ENCODE measurements around the gene TPP1. TPM values are rescaled to one million over a fixed set of nuclear protein-coding genes. Genes with fewer than 3 reads are reported as not detected.

Gene TPP1
- polyA plus RNA-seq, 1 donor = 33.7 TPM

DNA sequence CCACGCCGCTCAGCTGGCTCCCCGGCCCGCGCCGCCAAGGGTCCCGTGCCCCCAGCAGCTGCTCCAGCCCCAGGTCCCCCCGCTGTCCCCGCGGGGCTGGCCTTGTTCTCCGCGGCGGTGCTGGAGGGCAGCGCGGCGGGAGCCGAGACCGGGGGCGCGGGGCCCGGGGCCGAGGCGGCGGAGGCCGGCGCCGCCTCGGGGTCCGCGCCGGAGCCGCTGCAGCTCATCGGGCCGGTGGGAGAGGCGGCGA lies 7.3 kb downstream of the TPP1 start:
- DNase-seq (ENCODE audit: low read depth) = no peak

DNA sequence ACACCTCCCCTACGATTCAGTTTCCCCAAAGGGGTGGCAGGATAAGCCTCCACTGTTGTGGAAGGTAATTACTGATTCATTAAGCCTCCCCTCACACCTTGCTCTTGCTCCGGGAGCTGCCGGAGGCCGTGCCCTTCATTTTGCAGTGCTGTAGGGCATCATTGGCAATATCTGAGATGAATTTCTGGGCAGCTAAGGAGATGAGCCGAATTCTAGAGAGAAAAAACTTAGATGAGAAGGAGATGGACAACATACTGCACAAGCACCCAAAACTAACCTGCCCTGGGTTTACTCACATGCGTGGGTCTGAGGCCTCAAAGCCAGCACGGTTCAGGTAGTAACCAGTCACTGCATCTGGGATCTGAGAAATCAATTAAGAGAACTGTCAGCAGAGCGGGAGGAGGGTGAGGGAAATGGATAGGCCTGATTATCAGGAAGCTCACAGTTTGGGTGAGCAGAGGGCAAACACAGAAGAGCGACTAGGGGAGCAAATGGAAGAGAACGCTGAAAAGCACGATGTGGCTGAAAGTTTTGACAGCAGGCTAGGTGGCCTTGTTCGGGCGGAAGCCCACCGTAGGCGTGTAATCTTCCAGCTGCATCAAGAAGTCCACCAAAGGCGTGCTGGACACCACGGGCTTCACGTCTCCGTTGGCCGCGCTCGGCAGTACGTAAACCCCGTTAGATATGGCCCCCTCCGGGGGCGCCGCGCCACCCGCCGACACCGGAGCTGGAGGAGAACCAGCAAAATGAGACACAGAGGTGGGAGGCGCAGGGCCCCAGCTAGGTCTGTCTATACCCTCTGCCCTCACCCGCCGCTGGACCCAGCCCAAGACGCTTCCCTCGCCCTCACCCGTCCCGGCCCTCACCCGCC lies 7.9 kb downstream of the TPP1 start:
- DNase-seq (ENCODE audit: low read depth) = no peak

DNA sequence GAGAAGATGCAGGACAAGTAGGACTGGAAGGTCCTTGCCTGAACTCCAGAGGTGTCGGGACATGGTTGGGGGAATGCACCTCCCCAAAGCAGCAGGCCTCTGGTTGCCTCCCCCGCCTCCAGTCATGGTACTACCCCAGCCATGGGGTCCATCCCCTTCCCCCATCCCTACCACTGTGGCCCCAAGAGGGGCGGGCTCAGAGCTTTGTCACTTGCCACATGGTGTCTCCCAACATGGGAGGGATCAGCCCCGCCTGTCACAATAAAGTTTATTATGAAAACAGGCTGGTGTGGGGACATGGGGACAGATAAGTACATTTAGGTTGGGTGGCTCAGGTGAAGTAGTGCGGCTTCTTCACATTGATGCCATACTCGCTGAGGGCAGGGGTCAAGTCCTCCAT lies 8.6 kb downstream of the TPP1 start:
- no peak for DNase-seq (ENCODE audit: low read depth)

DNA sequence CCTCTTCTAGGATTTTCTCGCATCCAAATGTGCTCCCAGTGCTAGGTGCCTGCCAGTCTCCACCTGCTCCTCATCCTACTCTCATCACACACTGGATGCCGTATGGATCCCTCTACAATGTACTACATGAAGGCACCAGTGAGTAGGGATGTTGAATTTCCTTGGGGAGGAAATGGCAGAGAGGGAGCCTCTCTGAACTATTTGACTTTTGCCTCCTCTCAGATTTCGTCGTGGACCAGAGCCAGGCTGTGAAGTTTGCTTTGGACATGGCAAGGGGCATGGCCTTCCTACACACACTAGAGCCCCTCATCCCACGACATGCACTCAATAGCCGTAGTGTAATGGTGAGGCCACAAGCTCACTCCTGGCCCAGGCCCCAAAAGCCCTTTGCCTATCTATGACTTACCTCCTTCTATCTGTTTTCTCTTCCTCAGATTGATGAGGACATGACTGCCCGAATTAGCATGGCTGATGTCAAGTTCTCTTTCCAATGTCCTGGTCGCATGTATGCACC lies 9.7 kb downstream of the TPP1 start:
- DNase-seq (ENCODE audit: low read depth) = no peak

DNA sequence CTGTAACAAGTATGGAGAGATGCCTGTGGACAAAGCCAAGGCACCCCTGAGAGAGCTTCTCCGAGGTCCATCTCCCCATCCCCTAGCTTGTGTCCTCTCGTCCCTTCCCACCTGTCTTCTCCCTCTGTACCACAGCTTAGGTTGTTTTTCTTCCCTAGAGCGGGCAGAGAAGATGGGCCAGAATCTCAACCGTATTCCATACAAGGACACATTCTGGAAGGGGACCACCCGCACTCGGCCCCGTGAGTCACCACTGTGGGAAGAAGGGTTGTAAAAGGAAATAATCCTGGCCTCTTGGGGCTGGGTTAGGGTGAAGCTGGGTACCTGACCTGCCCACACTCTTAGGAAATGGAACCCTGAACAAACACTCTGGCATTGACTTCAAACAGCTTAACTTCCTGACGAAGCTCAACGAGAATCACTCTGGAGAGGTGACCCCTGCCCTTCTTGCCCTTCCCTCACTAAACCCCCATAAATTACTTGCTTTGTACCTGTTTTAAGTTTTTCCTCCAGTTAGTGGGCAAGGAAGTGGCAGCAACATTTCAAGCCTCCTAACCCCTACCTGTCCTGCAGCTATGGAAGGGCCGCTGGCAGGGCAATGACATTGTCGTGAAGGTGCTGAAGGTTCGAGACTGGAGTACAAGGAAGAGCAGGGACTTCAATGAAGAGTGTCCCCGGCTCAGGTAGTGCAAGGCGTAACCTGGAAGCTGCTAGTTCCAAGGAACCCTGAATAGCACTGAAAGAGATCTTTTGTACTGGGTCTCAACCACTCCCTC lies 10.3 kb downstream of the TPP1 start:
- no peak for DNase-seq (ENCODE audit: low read depth)

DNA sequence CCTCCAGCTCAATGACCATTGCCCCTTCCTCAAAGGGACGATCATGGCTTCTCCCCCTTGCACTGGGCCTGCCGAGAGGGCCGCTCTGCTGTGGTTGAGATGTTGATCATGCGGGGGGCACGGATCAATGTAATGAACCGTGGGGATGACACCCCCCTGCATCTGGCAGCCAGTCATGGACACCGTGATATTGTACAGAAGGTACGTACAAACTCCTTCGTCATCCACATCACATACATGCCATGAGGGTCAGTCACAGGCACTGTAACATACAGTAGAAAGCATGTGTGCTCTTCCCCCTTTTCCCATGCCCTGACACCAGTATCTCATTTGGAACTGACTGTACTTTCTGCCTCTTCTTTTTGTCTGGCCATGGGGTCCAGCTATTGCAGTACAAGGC lies 11.2 kb downstream of the TPP1 start:
- no peak for DNase-seq (ENCODE audit: low read depth)

DNA sequence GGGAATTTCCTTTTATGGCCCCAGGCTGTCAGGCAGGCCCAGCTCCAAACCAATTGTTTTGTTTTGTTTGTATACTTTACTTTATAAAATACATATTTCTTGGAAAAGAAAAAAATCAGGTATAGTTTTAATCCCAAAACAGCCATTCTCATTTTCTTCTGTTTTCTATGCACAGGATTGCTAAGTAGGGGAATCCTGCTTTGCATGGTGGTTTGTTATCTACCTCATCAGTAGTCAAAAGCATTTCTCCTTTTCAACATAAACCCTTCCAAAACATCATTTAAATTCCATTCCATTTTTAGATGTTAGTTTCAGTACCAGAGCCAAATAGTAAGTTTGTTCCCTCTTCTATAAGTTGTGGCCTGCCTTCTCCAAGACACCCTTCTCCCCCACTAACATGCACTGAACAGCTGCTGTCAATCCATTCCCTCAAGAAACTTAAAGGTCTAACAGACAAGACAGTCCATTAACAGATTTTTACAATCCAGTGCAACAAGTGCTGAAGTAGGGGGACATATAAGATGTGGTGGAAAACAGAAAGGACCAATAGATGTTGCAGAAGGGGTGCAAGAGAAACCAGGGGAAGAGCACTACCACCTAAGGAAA lies 11.9 kb downstream of the TPP1 start:
- no peak for DNase-seq (ENCODE audit: low read depth)

DNA sequence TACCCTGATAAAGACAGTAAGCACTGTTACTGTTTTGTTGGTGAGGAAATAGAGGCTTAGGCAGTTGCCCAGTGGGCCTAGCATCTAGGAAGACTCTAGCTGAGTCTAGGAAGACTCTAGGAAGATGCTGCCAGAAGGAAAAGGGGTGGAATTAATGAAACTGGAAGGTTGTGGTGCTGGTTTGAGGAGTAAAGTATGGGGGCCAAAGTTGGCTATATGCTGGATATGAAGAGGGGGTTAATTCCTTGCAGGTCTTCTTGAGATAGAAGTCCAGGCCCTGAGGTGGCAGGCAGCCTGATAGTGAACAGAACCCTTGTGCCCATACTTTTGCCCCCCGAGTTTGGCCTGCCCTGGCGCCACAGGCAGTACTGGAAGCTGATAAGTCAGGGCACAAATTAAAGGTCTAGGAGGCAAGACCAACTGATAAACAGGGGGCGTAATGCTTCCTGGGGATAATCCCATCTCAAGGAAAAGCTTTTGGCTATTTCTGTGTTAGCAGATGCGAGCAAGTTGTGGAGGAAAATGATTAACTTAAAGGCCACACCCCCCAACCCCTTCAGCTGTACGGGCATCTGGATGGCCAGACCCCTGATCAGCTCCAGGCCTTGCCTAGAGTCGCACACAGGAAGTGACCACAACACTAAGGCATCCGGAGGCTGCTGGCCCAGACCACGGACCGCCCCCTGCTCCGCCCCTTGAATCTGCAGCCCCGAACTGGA lies 12.6 kb downstream of the TPP1 start:
- peak; percentile 86 for DNase-seq (ENCODE audit: low read depth)

DNA sequence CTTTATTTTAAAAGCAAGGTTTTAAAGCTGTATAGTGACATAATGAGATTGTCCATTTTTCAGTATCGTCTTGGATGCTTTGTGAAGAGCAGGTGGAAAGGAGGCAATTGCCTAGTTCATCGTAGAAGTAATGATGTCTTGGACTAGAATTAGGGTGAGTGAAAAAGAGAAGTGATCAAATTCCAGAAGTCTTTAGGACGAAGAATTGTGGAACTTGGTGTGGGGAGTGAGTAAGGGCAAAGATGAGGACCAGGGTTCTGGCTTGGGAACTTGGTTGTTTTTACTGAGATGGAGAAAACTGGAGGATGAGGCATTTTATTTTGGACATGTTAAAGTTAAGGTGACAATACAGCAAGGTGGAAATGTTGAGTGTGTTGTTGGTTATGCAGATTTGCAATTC lies 14.4 kb downstream of the TPP1 start:
- DNase-seq (ENCODE audit: low read depth) = no peak

DNA sequence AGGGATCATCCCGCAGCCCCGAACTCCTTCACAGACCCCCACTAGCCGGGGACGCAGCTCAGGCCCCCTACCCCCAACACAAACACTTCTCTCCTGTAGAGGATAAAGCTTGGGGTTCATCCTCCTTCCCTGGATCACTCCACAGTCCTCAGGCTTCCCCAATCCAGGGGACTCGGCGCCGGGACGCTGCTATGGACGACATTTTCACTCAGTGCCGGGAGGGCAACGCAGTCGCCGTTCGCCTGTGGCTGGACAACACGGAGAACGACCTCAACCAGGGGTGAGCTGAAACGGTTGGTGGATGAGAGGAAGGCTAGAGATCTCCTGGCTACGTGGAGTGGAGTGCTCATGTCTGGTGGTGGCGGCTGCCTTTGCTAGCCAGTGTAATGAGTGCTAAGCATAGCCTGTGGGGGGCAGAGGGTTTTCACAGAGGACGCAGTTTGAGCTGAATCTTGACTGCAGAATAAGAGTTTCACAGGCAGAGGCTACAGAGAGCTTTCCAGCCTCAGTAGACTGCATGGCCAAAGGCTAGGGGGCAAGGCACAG lies 15.1 kb downstream of the TPP1 start:
- DNase-seq (ENCODE audit: low read depth) = no peak

DNA sequence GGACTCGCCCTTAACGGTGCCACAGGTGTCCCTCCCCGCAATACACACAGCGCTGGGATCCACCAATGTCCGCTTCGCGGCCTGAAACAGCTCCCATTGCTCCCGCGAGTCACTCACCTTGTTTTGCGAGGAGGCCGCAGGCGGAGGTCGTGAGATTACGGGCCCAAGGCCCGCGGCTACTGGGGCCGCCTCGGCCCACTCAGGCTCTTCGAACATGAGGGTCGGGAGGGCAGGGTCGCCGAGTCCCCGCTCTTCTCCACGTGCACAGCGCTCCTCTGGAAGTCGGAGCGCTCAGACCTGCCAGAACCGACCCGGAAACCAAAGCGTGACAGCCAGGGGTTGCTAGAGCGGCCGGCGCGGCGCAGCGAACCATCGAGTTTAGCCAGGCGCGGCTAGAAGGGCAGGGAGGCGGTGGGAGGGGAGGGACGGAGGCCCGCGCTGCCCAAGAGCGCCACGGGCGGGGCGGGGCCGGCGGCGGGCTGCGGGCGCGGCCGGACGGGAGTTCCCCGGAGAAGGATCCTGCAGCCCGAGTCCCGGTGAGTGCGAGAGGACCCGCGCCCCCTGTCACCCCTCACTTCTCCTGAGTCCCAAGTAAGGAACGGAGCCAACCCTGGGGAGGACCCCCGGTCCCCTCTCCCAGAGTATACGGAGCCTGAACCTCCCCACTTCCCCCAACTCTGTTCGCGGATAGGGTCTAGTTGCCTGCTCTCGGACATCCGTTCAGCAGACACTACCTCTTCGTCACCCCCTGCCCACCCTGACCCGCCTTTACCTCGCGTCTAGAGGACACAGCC lies 15.7 kb downstream of the TPP1 start, which contains the start of the genes ILK and RRP8:
Gene ILK (plus strand): TSS at position 488 of the 794 bp plus-strand sequence. CDS start 498 bp downstream, outside the sequence.
Gene RRP8 (minus strand): TSS at position 330 of the 794 bp plus-strand sequence. CDS start 114 bp downstream, at position 216.
- peak; percentile 72 for DNase-seq (ENCODE audit: low read depth)

DNA sequence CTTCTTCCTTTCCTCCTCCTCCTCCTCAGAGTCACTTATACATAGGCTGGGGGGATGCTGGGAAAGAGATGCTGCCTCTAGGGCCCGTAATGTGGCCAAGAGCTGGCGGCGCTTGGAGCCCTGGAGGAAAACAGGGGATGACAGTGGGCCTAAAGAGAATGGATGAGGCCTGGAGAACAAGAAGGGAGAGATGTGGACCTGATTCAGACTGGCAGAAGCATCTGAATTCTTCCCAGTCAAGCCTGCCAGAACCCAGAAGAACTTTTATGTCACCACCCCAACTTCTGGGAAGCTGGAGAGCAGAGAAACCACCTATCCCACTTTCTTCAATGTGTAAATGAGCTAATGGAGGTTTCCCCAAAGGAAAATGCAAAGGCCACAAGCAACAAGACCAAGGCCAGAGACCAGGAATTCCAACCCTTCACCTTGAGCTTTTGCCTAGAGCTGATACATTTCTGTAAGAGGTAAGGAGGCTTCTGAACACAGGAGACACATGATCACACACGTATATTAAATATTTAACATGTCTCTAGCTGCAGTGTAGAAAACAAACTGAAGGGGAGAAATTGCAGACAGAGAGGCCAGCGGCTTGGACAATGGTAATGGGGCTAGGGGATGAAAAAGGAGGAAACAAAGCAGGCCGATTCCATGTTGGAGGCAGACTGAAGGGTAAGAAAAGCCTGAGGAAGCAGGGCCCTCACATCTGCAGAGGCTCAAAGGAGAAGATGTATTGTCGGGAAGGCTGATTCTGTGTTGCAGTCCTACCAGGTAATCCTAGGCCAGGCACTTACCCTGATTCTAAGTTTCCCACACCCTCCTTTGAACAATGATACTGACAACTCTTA lies 16.9 kb downstream of the TPP1 start:
- DNase-seq (ENCODE audit: low read depth) = no peak

DNA sequence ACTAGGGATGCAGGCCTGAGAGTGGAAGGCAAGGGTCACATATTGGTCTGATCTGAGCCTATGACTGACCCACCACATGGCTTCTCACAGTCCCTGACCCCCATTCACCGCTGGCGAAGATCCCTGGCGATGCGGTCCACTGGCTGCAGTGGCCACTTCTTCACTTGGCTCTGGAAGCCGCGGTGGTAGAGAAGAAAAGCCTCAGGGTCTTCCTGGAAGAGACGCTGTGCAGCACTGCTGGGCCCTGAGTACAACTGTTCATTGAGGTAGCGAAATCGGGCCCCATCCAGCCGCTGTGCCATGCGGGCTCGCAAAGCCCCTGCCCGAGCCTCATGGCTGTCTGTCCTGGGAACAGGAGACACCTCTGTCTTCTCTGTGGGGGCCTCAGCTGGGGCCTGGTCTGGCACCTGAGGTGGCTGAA lies 18.2 kb downstream of the TPP1 start:
- DNase-seq (ENCODE audit: low read depth) = no peak

DNA sequence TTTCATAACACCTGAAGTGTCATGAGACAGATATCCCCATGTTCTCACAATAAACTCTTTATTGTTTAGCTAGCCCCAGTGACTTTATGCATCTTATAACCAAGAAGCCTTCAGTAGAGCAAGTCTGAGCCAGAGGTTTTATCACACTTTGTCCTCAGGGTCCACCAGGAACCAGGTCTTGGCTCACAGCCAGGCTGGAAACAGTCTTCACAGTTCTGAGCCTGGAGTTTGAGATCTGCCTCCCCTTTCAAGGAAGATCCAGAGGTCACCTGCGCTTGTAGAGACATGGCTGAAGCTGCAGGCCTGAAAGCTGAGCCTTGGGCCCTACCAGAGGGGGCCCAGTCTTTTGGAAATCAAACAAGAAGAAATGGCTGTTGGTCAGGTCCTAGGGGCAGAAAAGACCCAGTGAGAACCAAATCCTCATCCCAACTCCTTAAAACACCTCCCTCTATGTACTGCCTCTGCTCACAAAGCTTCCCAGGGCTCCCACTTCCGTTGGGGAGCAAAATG lies 19.3 kb downstream of the TPP1 start:
- DNase-seq (ENCODE audit: low read depth) = no peak

DNA sequence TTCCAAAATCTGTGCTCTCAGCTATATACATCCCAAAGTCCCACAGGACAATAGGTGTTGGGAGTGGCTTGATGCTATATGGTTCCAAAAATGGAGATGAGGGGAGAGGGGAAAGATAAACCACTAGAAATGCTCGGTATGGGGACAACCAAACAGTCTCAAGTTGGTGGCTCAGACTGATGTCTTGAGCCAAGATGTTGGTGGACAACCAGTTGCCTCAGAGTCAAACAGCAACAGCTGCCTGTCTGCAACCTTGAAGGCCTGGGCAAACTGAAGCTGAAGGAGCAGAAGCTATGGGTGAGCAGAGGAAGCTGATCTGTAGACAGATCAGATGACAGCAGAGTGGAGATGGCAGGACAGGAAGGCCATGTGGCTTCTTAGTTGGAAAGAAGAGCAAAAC lies 19.8 kb downstream of the TPP1 start:
- DNase-seq (ENCODE audit: low read depth) = no peak

DNA sequence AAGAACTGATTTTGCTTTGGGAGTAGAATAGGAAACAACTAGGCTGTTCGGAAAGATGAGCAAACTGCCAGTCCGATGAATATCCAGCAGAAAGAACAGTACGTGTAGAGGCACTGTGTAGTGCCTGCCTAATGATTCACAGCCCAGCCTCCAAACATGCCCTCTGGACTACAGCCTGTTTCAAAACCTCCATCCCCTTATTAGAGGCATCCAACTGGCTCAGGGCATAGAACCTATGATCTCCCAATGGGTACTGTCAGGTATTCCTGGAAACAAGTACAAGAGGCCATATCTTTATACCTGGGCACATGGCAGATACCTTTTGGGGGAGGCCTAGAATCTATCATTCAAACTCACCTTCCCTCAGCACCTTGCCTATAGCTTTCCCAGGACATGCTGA lies 20.7 kb downstream of the TPP1 start:
- DNase-seq (ENCODE audit: low read depth) = no peak

DNA sequence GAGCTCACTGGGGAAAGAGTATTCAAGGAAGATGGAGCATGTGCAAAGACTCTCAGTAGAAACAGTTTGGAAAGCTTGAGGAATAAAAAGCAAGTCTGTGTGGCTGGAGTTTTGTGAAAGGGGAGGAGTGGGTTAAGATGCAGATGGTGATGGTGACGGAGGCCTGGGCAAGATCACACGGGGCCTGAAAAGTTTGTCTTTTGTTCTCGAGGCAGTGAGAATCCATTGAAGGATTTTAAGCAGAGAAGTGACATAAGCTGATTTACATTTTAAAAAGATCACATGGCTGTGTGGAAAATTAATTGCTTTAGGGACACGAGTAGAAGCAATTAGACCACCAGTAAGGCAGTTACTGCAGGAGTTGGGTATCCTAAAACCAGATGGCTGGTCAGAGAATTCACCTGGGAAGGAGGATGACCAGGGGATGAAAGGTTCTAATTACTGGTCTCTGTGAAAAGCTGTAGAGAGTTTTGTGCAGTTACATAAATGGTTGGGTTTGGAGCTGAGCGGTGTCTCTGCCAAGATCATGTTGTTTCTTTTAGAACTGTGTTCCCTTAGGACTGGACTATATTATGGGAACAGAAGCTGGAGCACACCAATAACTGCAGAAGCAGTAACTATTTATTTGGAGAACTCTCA lies 22.9 kb downstream of the TPP1 start:
- DNase-seq (ENCODE audit: low read depth) = no peak

DNA sequence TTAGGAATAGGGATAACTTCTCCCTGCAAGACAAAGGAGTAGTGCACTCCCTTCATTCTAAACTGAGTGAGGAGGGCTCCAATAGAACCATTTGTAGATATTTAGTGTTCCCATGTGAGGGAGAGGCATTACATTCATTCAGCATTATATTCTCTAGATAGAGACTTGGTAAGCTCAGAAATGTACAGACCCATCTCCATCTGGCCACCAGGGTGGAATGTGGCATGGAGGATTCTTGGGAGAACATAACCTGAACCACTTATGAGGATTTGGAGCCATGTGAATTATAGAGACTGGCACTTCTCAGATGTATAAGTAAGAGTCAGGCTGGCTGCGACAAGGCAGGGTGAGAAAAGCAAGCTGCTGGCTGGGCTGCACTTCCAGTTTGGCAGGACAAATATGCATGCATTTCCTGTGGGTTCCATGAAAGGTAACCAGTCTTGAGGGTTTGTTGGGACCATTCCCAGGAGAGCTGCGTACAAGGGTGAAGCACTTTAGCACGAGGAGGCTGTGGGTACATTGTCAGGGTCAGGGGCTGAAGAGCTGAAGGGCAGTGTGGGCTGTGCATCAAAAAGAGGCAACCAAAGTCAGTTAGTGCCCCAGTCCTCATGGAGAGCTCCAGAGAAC lies 25.0 kb downstream of the TPP1 start:
- DNase-seq (ENCODE audit: low read depth) = no peak

DNA sequence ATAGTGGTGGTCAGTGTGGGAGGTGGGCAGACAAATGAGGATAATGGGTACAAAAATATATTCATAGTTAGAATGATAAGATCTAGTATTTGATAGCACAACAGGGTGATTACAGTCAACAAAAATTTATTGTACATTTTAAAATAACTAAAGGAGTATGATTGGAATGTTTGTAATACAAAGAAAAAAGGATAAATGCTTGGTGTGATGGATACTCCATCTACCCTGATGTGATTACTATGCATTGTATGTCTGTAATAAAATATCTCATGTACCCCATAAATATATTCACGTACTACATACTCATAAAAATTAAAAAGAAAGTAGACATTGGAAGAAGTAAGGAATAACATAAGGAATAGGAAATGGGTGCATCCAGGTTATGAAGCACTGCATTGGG lies 31.2 kb downstream of the TPP1 start:
- no peak for DNase-seq (ENCODE audit: low read depth)

Data from forelimb muscle (tissue), 1 donor.